Measurements from ENCODE around the gene PTPRJ.

Gene PTPRJ

DNA sequence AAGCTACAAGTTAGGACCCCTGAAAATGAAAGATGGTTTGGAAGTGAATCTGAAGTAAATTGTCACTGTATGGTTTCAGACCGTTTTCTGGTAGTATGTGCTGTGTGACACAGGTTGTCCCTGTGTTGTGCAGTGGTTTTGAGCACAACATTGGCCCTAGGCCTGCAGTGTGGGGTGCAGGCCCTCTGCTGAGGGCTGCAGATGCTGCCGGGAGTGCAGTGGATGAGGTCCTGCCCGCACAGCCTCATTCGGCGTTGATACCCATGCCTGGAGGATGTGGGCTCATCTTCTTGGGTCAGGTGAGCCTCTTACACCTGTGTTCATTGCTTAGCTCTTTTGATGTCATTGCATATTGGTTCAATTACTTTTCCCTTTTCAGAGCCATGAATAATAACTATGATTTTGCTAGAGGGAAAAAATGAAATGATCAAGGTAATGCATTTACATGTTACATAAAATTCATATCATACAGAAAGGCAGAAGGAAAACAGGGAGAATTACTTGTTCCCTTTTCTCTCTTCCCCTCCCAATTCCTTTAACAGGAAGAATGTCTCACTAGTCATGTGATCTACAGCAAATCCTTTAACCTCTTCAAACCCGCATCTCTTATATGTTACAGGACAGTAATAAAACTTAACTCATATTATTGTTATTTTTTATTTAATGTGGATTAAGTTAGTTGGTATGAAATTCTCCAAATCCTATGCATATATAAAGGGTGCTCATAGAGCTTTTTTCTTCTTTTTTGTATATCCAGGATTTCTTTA is 48.7 kb downstream of the PTPRJ start:
- TF ChIP-seq, protein P1, sequence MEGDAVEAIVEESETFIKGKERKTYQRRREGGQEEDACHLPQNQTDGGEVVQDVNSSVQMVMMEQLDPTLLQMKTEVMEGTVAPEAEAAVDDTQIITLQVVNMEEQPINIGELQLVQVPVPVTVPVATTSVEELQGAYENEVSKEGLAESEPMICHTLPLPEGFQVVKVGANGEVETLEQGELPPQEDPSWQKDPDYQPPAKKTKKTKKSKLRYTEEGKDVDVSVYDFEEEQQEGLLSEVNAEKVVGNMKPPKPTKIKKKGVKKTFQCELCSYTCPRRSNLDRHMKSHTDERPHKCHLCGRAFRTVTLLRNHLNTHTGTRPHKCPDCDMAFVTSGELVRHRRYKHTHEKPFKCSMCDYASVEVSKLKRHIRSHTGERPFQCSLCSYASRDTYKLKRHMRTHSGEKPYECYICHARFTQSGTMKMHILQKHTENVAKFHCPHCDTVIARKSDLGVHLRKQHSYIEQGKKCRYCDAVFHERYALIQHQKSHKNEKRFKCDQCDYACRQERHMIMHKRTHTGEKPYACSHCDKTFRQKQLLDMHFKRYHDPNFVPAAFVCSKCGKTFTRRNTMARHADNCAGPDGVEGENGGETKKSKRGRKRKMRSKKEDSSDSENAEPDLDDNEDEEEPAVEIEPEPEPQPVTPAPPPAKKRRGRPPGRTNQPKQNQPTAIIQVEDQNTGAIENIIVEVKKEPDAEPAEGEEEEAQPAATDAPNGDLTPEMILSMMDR (IDR thresholded peaks at IDR 0.05; ENCODE audit: insufficient read depth, missing control alignments), result no peak
- FAIRE-seq (no peak), DNase-seq (ENCODE audit: insufficient read length, low spot score) (no peak)

DNA sequence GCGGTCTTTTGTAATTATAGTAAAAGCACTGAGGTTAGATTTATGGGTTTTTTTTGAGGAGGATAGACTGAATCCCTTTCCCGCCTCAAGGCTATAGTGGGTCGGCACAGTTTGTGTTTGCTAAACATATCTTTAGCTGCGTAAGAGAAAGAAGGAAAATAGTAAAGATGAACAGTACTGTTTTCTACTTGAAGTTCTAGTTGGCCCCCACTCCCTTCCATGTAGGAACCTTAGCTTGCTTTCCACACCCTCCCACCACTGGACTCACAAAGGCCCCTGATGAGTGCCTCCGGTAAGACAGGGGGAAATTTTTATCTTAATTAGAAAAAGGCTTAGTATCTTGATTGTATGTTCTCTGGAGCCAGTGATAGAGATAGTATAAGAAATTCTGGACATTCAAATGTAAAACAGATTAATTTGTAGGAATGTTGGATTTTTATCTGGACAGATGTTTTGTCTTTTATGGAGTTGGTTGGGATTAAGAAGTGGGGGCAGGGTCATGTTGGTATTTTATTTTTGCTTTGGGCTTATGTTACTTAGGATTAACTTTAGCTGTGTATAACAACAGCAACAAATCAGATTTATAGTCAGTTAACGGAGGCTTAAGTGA is 49.4 kb downstream of the PTPRJ start:
- FAIRE-seq, result no peak
- no peak for DNase-seq (ENCODE audit: insufficient read length, low spot score)
- TF ChIP-seq, protein P1 (IDR thresholded peaks at IDR 0.05; ENCODE audit: insufficient read depth, missing control alignments), result no peak

- TF ChIP-seq, protein P1 (IDR thresholded peaks at IDR 0.05; ENCODE audit: insufficient read depth, missing control alignments), result no peak
- no peak for DNase-seq (ENCODE audit: insufficient read length, low spot score)
- FAIRE-seq, result no peak
Observed at GRCh38 chr11:48031602-48032001, 51.2 kb downstream of the PTPRJ start.

- FAIRE-seq, result no peak
- TF ChIP-seq, protein P1 (IDR thresholded peaks at IDR 0.05; ENCODE audit: insufficient read depth, missing control alignments), result no peak
Observed at GRCh38 chr11:48032721-48033120, 52.4 kb downstream of the PTPRJ start.

GRCh38 chr11:48033918-48034341 is 53.6 kb downstream of the PTPRJ start:
- DNase-seq (ENCODE audit: insufficient read length, low spot score) (no peak), FAIRE-seq (no peak)
- TF ChIP-seq, protein P1 (IDR thresholded peaks at IDR 0.05; ENCODE audit: insufficient read depth, missing control alignments), result no peak

More at GRCh38 chr11:48032721-48033120, 52.4 kb downstream of the PTPRJ start:
- DNase-seq (ENCODE audit: insufficient read length, low spot score), result no peak

DNA sequence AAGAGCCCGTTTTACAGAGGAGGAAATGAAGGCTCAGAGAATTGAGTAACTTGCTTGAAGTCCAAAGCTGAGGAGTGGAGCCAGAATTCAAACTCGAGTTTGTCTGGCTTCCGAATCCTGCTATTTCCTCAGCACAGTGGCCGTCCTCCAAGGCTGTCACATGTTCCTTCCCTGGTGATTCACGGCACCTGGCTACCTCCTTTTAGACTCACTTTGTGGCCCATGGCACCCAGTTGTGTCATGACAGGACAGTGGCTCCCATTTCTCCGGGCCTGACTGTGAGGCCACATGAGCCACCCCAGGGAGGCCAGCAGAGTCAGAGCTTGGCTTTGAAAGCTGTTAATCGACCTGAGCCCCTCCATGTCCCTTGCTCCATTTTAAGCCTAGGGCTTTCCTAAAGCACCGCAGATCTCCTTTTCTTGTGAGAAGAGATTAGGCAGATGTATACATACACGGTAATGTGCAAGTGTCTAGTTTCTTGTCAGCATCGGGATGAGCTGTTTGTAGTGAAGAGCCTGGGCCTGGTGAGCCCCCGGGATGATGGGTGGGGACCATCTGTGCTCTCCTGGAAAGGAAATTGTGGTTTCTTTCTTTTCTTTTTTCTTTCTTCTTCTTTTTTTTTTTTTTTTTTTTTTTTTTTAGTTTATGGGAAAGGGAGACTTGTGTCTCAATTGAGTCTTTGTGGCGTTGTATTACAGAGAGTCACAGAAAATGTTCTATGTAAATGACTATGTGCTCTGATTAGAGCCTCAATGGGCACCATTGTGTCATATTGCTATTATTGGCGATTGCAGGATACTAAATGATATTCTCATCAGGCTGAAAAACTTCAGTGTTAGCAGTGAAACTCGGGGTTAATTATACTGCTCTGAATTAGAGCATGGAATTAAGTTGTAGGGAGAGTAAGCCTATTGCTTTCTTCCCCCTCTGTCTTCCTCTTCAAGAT is 54.8 kb downstream of the PTPRJ start:
- FAIRE-seq (no peak), DNase-seq (ENCODE audit: insufficient read length, low spot score) (no peak)
- TF ChIP-seq, protein P1 (IDR thresholded peaks at IDR 0.05; ENCODE audit: insufficient read depth, missing control alignments), result no peak
